GM12892 (cell line): ENCODE measurements around the gene LRRIQ1.

Experiments
- POLR2A ChIP-seq: IDR thresholded peaks from 2 replicates; pipeline ENCODE4 v1.6.1; 2011; ENCODE audit warnings: low read depth, low read length, control low read depth
- POLR2AphosphoS5 ChIP-seq: IDR thresholded peaks from 2 replicates; pipeline ENCODE4 v1.6.1; 2011; ENCODE audit warnings: low read depth, low read length, control low read depth
- TAF1 ChIP-seq: IDR thresholded peaks from 2 replicates; pipeline ENCODE4 v1.6.1; 2011; ENCODE audit warnings: low read depth, mild to moderate bottlenecking, control low read depth, low read length, borderline replicate concordance

DNA sequence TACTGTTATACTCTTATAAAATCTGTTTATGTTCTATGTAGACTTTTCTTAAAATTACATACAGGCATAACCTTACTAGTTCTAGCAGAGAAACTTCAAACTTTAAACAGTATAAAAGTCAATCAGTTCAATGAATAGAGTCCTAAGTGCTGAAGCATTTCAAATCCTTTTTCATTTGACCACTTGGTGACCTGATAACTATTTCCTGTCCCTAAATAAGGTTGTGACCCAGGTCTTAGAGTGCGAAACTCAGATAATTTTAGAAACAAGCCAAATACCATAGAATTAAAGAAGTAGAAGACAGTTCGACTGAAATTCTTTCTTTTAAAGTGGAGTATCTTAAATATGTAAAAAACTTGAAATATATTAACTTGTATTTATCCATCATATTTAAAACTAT, 147.7 kb downstream of the LRRIQ1 start:
- TF ChIP-seq POLR2A (no peak), POLR2AphosphoS5 (no peak), TAF1 (no peak)
